Transverse colon (tissue), 4 donors: Measurements from ENCODE around the gene THSD4.

ENCODE experiments used
- CTCF ChIP-seq, 5 experiments: fragments of 200-600 bp in 3 of 5; fragments of 450-650 bp in 2 of 5; sonication (generic) in 3 of 5; IDR thresholded peaks; 1 replicate in 2 of 5; 2 replicates in 3 of 5; pipeline ENCODE4 v1.5.1; 2016 to 2017; ENCODE audit warnings: antibody characterized with exemption in 5 of 5, inconsistent platforms in 3 of 5, mild to moderate bottlenecking in 2 of 5, moderate library complexity in 1 of 5
- EP300 ChIP-seq: sonication (generic); formaldehyde crosslinking; IDR thresholded peaks from one replicate; pipeline ENCODE4 v1.6.1; 2017; ENCODE audit warnings: antibody characterized with exemption, low read depth
- POLR2A ChIP-seq: fragments of 450-650 bp; IDR thresholded peaks from one replicate; pipeline ENCODE4 v1.6.1; 2016; ENCODE audit warnings: antibody characterized with exemption, mild to moderate bottlenecking, moderate library complexity
- POLR2AphosphoS5 ChIP-seq, 3 donors: sonication (generic); formaldehyde crosslinking; IDR thresholded peaks; one replicate each; pipeline ENCODE4 v1.6.1; 2016; ENCODE audit warnings: antibody characterized with exemption in 3 of 3

- TF ChIP-seq POLR2A = no peak
- no peak for TF ChIP-seq EP300
- TF ChIP-seq CTCF (IDR thresholded peaks at IDR 0.05) = no peak
- no peak for TF ChIP-seq POLR2AphosphoS5 (IDR thresholded peaks at IDR 0.05)
Observed at GRCh38 chr15:71564217-71564616, 448.9 kb downstream of the THSD4 start.
